Keratinocyte (primary cell): ENCODE data around the gene NMNAT1. TPM values are rescaled to one million over a fixed set of nuclear protein-coding genes. Genes with fewer than 3 reads are reported as not detected.

Source experiments
- DNase-seq: peaks from one replicate; pipeline ENCODE4 v3.0.0-alpha.2; 2011; ENCODE audit warnings: low read depth, missing footprints, low spot score
- FAIRE-seq: peaks from 2 replicates; lab custom pipeline; 2011; peaks lifted over from hg19 to GRCh38; lab: Jason Lieb, UNC
- H2AFZ ChIP-seq: 2 replicates; pipeline ENCODE4 v1.6.0; 2012; ENCODE audit warnings: low read length, control low read depth, inconsistent platforms; ENCODE audit not compliant: control insufficient read depth
- H3K27ac ChIP-seq: 2 replicates; pipeline ENCODE4 v1.5.1; 2011; ENCODE audit warnings: low read length; ENCODE audit not compliant: control insufficient read depth, insufficient read depth
- H3K27me3 ChIP-seq: 3 replicates; pipeline ENCODE4 v1.6.0; 2011; ENCODE audit warnings: low read length; ENCODE audit not compliant: control insufficient read depth, insufficient read depth; ENCODE audit errors: extremely low read depth
- H3K36me3 ChIP-seq, 2 experiments: 2 replicates in 1 of 2; 3 replicates in 1 of 2; pipeline ENCODE4 v1.5.1; 2011; ENCODE audit warnings: low read length in 2 of 2, mild to moderate bottlenecking in 1 of 2; ENCODE audit not compliant: control insufficient read depth in 2 of 2, insufficient read depth in 2 of 2; ENCODE audit errors: extremely low read depth in 1 of 2
- H3K4me1 ChIP-seq: 3 replicates; pipeline ENCODE4 v1.5.1; 2011; ENCODE audit warnings: low read length; ENCODE audit not compliant: control insufficient read depth, insufficient read depth; ENCODE audit errors: extremely low read depth
- H3K4me2 ChIP-seq: 3 replicates; pipeline ENCODE4 v1.6.0; 2011; ENCODE audit warnings: low read depth, low read length; ENCODE audit not compliant: control insufficient read depth, insufficient read depth; ENCODE audit errors: extremely low read depth
- H3K4me3 ChIP-seq, 3 experiments: fragments of 200-600 bp in 1 of 3; sonication (generic) in 1 of 3; 2 replicates in 2 of 3; 3 replicates in 1 of 3; pipeline ENCODE4 v1.5.1; 2011 to 2016; ENCODE audit warnings: low read length in 3 of 3, mild to moderate bottlenecking in 3 of 3, control low read depth in 2 of 3, inconsistent platforms in 1 of 3, low read depth in 1 of 3, mixed read lengths in 1 of 3, mixed run types in 1 of 3, moderate library complexity in 1 of 3; ENCODE audit not compliant: control insufficient read depth in 2 of 3, insufficient read depth in 2 of 3; ENCODE audit errors: extremely low read depth in 1 of 3
- H3K79me2 ChIP-seq: 2 replicates; pipeline ENCODE4 v1.6.0; 2012; ENCODE audit warnings: low read length; ENCODE audit not compliant: control insufficient read depth, insufficient read depth
- H3K9ac ChIP-seq: 3 replicates; pipeline ENCODE4 v1.6.0; 2011; ENCODE audit warnings: low read length; ENCODE audit not compliant: control insufficient read depth, insufficient read depth; ENCODE audit errors: extremely low read depth
- H3K9me1 ChIP-seq: 3 replicates; pipeline ENCODE4 v1.6.0; 2011; ENCODE audit warnings: low read length; ENCODE audit not compliant: control insufficient read depth, insufficient read depth; ENCODE audit errors: extremely low read depth
- H3K9me3 ChIP-seq: 2 replicates; pipeline ENCODE4 v1.5.1; 2012; ENCODE audit warnings: low read depth, low read length; ENCODE audit not compliant: control insufficient read depth
- H4K20me1 ChIP-seq: 3 replicates; pipeline ENCODE4 v1.6.0; 2011; ENCODE audit warnings: low read length; ENCODE audit not compliant: control insufficient read depth, insufficient read depth; ENCODE audit errors: extremely low read depth
- CTCF ChIP-seq, 3 experiments: IDR thresholded peaks in 1 of 3; conservative IDR thresholded peaks in 1 of 3; optimal IDR thresholded peaks in 1 of 3; 2 replicates in 2 of 3; 3 replicates in 1 of 3; pipeline versions ENCODE3 to v1.5.1; 2011; ENCODE audit warnings: low read length in 3 of 3, mild to moderate bottlenecking in 3 of 3, moderate library complexity in 2 of 3, control low read depth in 1 of 3, inconsistent platforms in 1 of 3; ENCODE audit not compliant: insufficient read depth in 2 of 3; ENCODE audit errors: extremely low read depth in 1 of 3
- EZH2 ChIP-seq: IDR thresholded peaks from one replicate; pipeline ENCODE4 v1.6.1; 2012; ENCODE audit warnings: inconsistent platforms, mild to moderate bottlenecking, low read length, moderate library complexity
- dilution Hi-C: fragments of 300-500 bp; cut with MboI; formaldehyde crosslinking; loops from one replicate; pipeline ENCODE4 v1.7.0; 2020; ENCODE audit warnings: low sequenced_read_pairs; ENCODE audit not compliant: extremely low pct_ligation_motif_present
- polyA plus RNA-seq, 5 experiments: library from polyadenylated mRNA; depleted of rRNA in 3 of 5; stranded (reverse) in 3 of 5; stranded (forward) in 1 of 5; unstranded in 1 of 5; fragments of >200 nt; gene quantifications; 1 replicate in 1 of 5; 2 replicates in 3 of 5; 3 replicates in 1 of 5; pipeline versions ENCODE4 v1.2.1 to v1.2.3, GENCODE V29; 2011 to 2012; ENCODE audit warnings: missing spikeins in 2 of 5, low read depth in 1 of 5, low replicate concordance in 1 of 5
- small RNA-seq, 3 experiments: library from RNA; depleted of rRNA; stranded (forward); fragments of <200 nt; gene quantifications; one replicate each; pipeline ENCODE3, GENCODE V24; 2012; ENCODE audit warnings: low read depth in 3 of 3, low replicate concordance in 1 of 3; ENCODE audit not compliant: insufficient read length in 3 of 3

NMNAT1 gene
- polyA plus RNA-seq, 1 donor (not counting 4 experiments of a cell fraction or from before 2014, with no cell fraction given): 16.2 TPM

GRCh38 chr1:10032590-10033358 is 89.5 kb downstream of the NMNAT1 start, which contains the start of gene UBE4B:
Gene UBE4B (plus strand): TSS chr1:10032958. CDS start chr1:10033671, 713 bp downstream.
- peak within 1 kb of the TSS; percentile 96 for H3K27ac ChIP-seq
- H3K4me2 ChIP-seq: peak within 1 kb of the TSS; percentile 100
- H3K27me3 ChIP-seq: no peaks in the 10 kb centered on the region
- FAIRE-seq (no peak), DNase-seq (peak; percentile 87)
- dilution Hi-C loops: no loop called here
- H4K20me1 ChIP-seq: no peaks in the 10 kb centered on the region
- TF ChIP-seq CTCF (optimal IDR thresholded peaks at IDR 0.05 in 1 of 3, IDR thresholded peaks at IDR 0.05 in 1 of 3, conservative IDR thresholded peaks at IDR 0.05 in 1 of 3; ENCODE audit: extremely low read depth in 1 of 3, insufficient read depth in 2 of 3, low read length in 3 of 3) (peak; percentile 68 to 95 (median 89)), EZH2 (no peak)
- peak within 1 kb of the TSS; percentile 93 to 99 (median 98) for H3K4me3 ChIP-seq
- no peaks in the 10 kb centered on the region for H3K9me1 ChIP-seq
- H3K9ac ChIP-seq: peak within 1 kb of the TSS; percentile 98
- H2AFZ ChIP-seq: peak within 1 kb of the TSS; percentile 98
- no peaks in the 10 kb centered on the region for H3K36me3 ChIP-seq
- no peaks in the 10 kb centered on the region for H3K9me3 ChIP-seq
- peaks cover 42% of the 10 kb centered on the region for H3K79me2 ChIP-seq
- H3K4me1 ChIP-seq: peaks cover 17% of the 10 kb centered on the region

- Histone ChIP-seq H3K36me3 (no peaks in the 10 kb centered on the region), H3K9me1 (no peaks in the 10 kb centered on the region), H4K20me1 (no peaks in the 10 kb centered on the region), H3K27ac (peak overlapping the region; percentile 96), H3K4me3 (peak overlapping the region; percentile 93 to 99 (median 98)), H2AFZ (peak overlapping the region; percentile 98), H3K9me3 (no peaks in the 10 kb centered on the region), H3K27me3 (no peaks in the 10 kb centered on the region), H3K4me1 (peaks cover 17% of the 10 kb centered on the region), H3K79me2 (peaks cover 48% of the 10 kb centered on the region), H3K4me2 (peak overlapping the region; percentile 100), H3K9ac (peak overlapping the region; percentile 98)
- peak; percentile 66 for FAIRE-seq
- dilution Hi-C loops: no loop called here
- no peak for DNase-seq
- TF ChIP-seq EZH2 (no peak), CTCF (optimal IDR thresholded peaks at IDR 0.05 in 1 of 3, IDR thresholded peaks at IDR 0.05 in 1 of 3, conservative IDR thresholded peaks at IDR 0.05 in 1 of 3; ENCODE audit: extremely low read depth in 1 of 3, insufficient read depth in 2 of 3, low read length in 3 of 3) (peak in 1 of 3 experiments; percentile 16)
These were observed 90.1 kb downstream of the NMNAT1 start for GRCh38 chr1:10033359-10033845.

Small RNA genes within 50 kb of the gene (small RNA-seq; reads per million reads assigned to genes)
- 0 to 0.33 (median 0.25) reads per million in 3 experiments for gene MIR5697

Other genes starting within 250 kb of the NMNAT1 start
- 79.1 to 263 TPM (median 90.3 TPM) in 3 replicates for gene CLSTN1, start 119.5 kb upstream of the NMNAT1 start, polyA plus RNA-seq
- 92.3 to 149 TPM (median 93.3 TPM) in 3 replicates for gene CTNNBIP1, start 33.2 kb upstream of the NMNAT1 start, polyA plus RNA-seq
- gene LZIC, start 84 bp upstream of the NMNAT1 start, polyA plus RNA-seq: 15.2 to 22.5 TPM (median 21.9 TPM) in 3 replicates
- 1.1 to 2.1 TPM (median 1.6 TPM) in 3 replicates for gene RBP7, start 53.8 kb downstream of the NMNAT1 start, polyA plus RNA-seq
- gene UBE4B, start 89.5 kb downstream of the NMNAT1 start, polyA plus RNA-seq: 8.7 to 22.3 TPM (median 14.3 TPM) in 3 replicates